ENCODE results near the gene CACNB3.
"Not testable (repeated sequence)": the region's sequence is repeated elsewhere in the genome, so short reads cannot be mapped to it uniquely, and the experiment has no call there.

The CACNB3 gene

DNA sequence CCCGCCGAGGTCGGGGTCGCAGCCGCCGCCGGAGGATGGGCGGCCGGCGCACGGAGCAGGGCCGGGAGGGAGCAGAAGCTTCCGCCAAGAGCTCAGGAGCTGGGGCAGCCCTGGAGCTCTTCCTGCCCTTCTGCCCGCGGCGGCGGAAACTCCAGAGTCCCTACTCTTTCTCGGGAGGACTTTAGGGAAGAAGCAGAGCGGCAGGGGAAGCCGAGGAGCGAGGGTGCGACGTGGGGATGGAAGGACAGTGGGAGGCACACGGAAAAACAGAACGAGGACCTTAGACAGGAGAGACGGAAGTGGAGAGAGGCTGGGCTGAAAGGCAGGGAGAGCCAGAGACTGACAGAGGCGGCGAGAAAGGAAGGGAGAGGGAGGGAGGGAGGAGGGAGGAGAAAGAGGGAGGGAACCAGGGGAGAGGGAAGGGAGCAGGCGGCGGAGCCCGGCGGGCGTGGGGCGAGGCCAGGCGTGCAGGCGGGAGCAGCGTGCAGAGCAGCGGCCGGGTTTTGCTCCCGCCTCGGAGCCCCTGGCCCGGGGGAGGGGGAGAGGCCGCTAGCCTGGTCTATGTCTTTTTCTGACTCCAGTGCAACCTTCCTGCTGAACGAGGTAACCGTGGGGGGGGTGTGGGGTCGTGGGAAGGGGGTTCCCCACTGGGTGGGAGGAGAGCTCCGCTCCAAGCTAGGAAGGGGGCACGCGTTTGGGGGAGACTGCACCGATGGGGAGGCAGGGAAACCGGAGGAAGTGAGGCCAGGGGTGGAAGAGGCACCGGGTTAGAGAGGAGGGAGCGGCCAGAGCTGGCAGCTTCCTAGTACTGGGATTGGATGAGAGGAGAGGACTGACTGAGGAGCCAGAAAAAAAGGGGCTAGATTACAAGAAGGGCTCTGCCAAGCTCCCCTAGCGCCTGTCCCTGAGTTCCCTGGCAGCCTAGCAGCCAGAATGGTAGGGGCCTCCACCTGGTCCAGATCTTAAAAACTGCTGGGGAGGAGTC is 2.9 kb upstream of the CACNB3 start:
- H3K27ac ChIP-seq, result peak overlapping the region; percentile 80
- DNase-seq (ENCODE audit: low read depth, low spot score), result no peak

DNA sequence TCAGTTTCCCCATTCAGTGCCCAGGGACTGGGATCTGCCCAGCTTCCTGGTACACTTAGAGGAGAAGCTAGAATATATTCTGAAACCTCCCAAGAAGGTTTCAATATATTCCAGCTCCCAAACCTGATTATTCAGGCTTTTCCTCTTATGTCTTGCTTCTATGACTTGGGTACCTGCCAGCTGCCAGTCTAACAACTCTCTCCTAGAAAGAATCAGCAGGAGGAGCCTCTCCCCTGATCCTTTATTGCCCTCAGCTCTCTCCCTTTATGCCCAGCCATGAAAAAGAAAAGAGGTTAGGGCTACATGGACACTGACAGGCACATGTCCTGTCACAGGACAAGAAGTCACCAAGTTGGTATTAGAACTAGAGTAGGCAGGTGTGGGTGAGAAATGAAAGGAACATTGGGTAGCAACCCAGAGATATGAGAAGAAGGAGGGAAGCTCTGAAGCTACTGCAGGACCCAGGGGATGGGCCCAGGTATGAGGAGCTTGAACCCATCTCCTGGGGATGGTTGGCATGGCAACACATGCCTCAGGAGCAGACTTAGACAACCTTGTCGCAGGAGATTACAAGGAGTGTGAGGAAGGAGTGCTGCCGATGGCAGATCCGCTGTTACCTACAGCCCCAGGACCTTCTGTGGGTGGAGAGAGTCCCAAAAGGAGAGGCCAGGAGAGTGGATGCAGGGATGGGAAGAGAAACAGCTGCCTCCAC is 2.0 kb upstream of the CACNB3 start:
- DNase-seq (ENCODE audit: low read depth, low spot score), result no peak
- no peak overlapping the region for H3K27ac ChIP-seq

DNA sequence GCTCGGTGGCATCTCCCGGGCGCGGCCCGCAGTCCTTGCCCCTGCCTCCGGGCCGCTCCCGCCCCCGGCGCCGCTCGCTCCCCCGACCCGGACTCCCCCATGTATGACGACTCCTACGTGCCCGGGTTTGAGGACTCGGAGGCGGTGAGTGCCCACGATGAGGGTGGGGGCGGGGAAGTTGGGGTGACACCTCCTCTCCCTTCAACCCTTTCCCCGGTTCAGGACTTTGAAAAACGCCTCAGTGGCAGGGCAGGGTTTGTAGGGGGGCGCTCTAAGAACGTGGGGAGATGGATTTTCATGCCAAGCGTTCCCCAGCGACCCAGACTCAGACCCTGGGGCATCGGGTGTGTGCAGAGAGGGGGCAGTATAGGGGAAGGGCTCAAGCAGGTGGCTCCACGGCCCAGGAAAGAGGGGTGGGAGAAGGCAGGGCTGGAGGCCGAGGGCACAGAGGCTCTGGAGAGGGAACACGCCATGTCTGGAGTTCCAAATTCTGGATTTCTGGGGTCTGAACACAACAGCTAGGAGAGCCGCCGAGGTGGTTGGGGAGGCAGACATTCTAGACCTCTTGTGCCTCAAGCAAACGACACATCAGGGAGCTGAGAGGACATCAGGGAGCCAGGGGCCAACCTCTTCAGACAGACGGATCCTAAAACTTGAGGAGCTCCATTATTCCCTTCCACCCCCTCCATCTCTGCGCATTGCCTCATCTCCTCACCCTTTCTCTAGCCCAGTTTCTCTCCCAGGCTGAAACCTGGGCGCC is 715 bp downstream of the CACNB3 start:
- DNase-seq (ENCODE audit: low read depth, low spot score), result no peak
- H3K27ac ChIP-seq, result no peak overlapping the region

DNA sequence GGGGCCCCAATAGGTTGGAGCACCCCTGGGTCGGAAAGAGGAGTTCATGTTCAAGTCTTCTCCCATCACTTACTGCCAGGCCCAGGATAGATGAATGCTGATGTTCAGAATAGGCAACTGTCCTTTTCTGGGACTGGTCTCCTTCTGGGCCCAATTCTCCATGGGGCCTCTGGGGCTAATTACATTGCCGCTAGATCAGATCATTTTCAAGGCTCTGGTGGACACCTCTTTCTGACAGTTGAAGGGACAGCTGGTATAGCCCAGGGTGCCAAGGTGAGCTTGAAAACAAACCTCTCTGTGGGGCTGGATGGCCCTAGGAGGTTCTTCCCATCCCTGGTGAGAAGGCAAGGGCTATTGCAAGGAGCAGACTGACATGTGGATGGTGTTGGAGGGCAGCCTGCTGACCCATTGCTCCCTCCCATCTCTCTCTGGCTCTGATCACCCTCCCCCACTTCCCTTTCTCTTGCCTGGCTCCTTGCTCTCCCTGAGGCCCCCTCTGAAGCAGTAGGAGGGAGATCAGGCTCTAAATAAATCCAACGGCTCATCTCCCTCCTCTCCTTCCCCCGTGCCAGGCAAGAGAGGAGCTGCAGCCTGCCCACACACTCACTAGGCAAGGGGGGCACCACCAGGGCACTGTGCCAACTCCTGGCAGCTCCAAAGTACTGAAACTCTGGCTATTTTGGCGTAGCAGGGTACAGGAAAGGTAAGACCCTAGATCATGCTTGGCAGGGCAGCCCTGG is 1.9 kb downstream of the CACNB3 start:
- DNase-seq (ENCODE audit: low read depth, low spot score), result no peak
- H3K27ac ChIP-seq, result no peak overlapping the region

DNA sequence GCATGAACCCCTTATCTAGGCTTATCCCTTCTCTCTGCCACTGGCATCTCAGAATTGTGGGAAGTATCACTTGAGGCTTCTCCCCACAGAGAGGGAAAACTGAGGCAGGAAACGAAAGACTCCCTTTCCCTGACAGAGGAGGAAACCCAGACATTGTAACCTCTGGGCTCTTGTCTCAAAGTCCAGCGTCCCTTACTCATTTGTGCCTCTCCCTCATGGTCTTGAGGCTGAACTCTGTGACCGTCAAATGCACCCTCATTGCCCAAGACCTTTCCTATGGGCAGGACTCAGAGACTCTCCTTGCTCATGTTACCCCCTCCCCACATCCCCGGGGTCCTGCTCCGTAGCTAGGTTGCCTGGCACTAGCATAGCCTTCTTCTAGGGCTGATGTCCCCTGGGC is 3.8 kb downstream of the CACNB3 start:
- DNase-seq (ENCODE audit: low read depth, low spot score), result no peak
- no peak overlapping the region for H3K27ac ChIP-seq

DNA sequence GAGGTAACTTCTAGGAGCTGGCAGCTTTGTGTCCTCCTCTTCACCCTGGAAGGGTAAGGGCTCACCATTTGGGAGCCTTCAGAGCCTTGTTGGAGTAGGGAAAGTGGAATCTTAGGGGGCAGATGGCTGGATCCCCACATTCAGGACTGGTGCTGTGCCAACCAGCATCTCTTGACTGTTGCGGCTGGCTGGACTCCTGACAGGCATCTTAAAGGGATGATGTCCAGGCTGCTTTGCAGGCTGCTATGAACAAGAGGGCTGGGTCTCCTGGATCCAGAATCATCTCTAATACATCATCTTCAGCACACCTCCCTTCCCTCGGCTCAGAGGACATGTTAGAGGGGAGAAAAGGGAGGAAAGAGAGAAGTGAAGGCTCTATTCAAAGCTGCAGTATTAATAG is 4.4 kb downstream of the CACNB3 start:
- no peak for DNase-seq (ENCODE audit: low read depth, low spot score)
- H3K27ac ChIP-seq, result no peak overlapping the region

DNA sequence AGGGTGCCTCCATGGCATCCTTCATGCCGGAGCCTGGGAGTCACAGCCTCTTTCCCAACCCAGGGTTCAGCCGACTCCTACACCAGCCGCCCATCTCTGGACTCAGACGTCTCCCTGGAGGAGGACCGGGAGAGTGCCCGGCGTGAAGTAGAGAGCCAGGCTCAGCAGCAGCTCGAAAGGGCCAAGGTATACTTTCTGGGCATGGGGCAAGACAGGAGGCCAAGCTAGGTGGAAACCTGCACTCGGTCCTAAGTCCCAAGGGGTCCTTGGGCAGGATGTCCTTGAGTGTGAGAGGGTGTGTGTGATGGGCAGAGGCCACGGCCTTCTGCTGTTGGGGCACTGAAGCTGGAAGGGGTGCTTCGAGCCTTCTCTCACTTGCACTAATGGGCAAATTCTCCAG is 5.0 kb downstream of the CACNB3 start:
- no peak overlapping the region for H3K27ac ChIP-seq

DNA sequence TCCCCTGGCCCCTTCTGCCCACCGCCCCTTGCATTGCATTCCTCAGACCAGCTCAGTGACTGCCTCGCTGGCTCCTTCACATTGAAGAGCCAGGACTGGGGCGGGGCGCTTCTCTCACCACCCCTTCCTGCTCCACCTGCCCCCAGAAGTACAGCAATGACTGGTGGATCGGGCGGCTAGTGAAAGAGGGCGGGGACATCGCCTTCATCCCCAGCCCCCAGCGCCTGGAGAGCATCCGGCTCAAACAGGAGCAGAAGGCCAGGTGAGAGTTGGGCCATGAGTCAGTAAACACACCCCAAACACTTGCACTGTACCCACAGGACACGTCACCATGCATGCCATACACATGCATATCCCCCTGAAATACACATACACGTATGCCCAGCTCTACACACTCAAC is 5.8 kb downstream of the CACNB3 start:
- no peak overlapping the region for H3K27ac ChIP-seq
- no peak for DNase-seq (ENCODE audit: low read depth, low spot score)

More for the DNA sequence above, 5.0 kb downstream of the CACNB3 start:
- no peak for DNase-seq (ENCODE audit: low read depth, low spot score)

DNA sequence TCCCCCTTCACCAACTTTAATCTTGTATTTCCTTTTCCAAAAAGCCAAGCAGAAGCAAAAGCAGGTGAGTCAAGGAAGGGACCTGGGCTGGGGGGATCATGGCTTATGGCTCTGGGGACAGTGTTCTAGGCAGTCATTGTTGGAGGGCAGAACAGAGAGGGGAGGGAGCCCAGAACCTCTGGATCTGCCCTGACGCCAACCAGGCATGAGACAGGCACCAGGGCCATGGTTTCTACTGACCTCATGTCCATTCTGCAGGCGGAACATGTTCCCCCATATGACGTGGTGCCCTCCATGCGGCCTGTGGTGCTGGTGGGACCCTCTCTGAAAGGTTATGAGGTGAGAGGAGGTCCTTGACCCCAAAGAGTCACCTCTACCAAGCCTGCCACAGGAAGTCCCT is 6.6 kb downstream of the CACNB3 start:
- no peak for DNase-seq (ENCODE audit: low read depth, low spot score)
- H3K27ac ChIP-seq, result no peak overlapping the region

DNA sequence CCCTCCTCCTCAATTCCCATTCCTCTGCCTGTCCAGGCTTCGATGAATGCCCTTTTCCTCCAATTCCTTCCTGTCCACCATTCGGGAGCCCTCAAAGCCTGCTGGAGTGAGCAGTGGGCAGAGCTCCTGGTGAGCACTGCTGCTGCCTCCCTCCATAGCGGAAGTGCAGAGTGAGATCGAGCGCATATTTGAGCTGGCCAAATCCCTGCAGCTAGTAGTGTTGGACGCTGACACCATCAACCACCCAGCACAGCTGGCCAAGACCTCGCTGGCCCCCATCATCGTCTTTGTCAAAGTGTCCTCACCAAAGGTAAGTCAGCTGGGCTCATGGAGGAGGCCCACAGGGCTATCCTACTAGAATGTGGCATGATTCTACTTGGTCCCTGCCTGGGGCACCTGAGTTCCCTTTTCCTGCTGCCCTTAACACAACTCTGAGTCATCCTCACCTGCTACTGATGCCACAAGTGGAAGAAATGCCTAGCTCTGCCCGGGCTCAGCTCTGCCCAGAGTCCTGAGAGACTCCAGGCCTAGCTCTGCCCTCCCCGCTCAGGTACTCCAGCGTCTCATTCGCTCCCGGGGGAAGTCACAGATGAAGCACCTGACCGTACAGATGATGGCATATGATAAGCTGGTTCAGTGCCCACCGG is 8.0 kb downstream of the CACNB3 start:
- peak; percentile 56 for DNase-seq (ENCODE audit: low read depth, low spot score)
- peak overlapping the region; percentile 40 for H3K27ac ChIP-seq

DNA sequence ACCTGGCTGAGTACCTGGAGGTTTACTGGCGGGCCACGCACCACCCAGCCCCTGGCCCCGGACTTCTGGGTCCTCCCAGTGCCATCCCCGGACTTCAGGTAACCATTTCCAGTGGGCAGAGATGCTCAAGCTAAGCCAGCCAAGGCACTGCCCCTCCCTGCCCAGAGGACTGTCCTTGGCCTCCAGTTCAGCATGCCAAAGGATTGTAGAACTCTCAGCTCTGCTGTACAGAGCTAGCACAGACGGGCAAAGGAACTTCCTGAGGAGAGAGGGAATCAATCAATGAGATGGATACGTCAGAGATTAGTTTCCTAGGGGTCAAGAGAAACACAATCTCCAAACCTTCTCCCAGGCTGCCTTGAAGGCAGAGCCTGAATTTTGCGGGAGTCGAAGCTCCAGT is 8.7 kb downstream of the CACNB3 start:
- peak overlapping the region; percentile 40 for H3K27ac ChIP-seq
- no peak for DNase-seq (ENCODE audit: low read depth, low spot score)

DNA sequence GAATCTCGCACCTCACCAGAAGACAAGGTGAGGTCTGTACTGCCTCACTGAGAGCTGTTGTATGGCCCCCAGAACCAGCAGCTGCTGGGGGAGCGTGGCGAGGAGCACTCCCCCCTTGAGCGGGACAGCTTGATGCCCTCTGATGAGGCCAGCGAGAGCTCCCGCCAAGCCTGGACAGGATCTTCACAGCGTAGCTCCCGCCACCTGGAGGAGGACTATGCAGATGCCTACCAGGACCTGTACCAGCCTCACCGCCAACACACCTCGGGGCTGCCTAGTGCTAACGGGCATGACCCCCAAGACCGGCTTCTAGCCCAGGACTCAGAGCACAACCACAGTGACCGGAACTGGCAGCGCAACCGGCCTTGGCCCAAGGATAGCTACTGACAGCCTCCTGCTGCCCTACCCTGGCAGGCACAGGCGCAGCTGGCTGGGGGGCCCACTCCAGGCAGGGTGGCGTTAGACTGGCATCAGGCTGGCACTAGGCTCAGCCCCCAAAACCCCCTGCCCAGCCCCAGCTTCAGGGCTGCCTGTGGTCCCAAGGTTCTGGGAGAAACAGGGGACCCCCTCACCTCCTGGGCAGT is 9.3 kb downstream of the CACNB3 start:
- no peak for DNase-seq (ENCODE audit: low read depth, low spot score)
- no peak overlapping the region for H3K27ac ChIP-seq

DNA sequence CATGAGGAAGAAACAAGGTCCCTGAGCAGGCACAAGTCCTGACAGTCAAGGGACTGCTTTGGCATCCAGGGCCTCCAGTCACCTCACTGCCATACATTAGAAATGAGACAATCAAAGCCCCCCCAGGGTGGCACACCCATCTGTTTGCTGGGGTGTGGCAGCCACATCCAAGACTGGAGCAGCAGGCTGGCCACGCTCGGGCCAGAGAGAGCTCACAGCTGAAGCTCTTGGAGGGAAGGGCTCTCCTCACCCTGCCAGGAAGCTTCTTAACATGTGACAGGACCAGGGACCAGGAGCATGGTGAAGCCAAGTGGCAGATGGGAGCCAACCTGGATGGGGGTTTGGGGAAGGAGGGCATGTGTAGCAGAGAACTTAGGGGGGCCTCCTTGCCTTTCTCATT is 10.0 kb downstream of the CACNB3 start:
- no peak for DNase-seq (ENCODE audit: low read depth, low spot score)
- no peak overlapping the region for H3K27ac ChIP-seq

DNA sequence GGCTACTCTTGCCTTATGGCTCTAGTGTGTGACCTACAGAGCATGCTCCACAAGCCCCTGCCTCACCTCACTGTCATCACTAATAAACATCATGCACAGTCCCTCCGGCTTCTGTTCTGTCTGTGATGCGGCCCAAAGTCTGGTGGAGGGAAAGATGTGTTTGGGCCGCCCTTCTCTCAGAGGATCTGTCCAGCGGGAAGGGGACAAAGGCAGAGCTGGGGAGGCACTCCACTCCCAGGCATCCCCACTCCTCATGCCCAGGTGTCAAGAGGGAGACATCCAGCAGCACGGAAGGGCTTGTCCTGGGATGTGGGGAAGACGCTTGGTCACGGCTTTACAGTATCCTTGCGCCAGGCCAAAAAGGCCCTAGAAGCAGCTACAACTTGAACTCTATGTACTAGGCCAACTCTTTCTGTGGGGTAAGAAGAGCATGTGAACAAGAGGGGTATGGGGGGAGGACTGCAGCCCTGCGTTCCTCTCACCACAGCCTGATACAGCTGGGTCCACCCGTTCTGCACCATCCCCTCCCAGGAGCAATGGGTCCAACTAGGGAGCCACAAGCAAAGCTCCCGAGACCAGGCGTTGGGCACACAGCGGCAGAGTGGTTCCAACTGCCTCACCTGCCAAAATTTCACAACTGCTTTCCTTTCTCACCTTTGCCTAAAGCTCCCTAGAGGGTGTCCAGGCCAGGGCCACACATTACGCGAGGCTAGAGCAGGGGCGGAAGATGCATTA is 10.7 kb downstream of the CACNB3 start:
- no peak for DNase-seq (ENCODE audit: low read depth, low spot score)
- H3K27ac ChIP-seq, result no peak overlapping the region

DNA sequence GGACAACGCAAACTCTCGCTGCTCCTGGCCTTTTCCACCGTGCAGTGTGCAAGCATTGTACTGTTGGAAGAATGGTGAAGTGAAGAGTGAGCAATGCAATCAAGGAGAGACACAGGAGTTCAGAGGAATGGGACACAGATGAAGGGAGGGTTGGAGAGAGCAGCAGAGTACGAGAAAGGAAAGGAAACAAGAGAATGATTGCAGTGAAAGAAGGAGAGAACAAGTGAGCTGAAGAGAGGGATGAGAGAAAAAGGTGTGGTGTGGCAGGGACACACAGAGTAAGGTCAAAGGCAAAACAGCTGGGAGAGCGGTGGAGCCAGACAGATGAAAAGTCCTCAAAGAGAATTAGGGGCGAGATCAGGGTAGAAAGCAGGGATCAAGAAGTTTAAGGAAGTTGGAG is 13.0 kb downstream of the CACNB3 start:
- DNase-seq (ENCODE audit: low read depth, low spot score), result no peak
- no peak overlapping the region for H3K27ac ChIP-seq

DNA sequence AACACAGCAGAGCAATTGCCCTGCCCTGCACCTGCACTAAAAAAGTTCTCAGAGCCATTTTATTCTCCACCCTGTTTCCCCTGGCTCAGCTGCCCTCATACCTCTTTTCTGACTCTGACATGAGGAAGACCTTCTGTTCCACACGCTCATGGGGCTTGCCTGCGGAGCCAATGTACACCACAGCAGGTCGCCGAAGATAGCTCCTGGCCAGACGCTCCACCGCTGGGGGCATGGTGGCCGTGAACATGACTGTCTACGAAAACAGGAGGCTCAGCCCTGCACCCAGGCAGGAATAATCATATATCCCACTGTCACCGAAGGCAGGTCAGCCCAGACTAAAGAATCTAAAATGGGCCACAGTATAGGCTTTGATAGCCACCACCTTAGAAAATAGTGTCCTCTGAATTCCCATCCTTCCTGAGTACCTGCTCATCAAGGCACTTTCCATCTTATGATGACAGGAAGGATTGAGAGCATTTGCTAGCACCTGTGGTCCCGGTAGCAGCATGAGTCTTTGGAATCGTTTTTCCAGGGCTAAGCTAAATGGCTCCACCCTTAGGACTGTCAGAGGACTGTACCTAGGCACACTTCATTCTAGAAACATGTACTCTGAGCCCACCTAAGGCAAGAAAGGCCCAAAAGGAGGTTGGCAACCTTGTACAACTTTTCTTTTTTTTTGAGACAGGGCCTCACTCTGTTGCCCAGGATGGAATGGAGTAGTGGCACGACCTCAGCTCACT is 14.2 kb downstream of the CACNB3 start:
- DNase-seq (ENCODE audit: low read depth, low spot score), result no peak
- no peak overlapping the region for H3K27ac ChIP-seq

DNA sequence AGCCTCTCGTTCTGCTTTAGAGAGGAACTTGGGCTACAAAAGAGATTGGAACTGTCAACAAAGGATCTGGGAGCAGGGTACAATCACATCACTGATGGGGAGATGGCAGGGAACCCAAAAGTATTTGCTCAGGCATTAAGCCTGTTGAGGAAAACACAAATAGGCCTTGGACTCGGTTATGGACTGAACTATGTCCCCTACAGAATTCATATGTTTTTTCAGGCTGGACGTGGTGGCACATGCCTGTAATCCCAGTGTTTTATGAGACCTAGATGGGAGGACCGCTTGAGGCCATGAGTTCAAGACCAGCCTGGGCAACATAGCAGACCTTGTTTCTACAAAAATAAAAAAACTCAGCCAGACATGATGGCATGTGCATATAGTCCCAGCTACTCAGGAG is 19.8 kb downstream of the CACNB3 start:
- DNase-seq (ENCODE audit: low read depth, low spot score), result no peak
- H3K27ac ChIP-seq, result no peak overlapping the region

DNA sequence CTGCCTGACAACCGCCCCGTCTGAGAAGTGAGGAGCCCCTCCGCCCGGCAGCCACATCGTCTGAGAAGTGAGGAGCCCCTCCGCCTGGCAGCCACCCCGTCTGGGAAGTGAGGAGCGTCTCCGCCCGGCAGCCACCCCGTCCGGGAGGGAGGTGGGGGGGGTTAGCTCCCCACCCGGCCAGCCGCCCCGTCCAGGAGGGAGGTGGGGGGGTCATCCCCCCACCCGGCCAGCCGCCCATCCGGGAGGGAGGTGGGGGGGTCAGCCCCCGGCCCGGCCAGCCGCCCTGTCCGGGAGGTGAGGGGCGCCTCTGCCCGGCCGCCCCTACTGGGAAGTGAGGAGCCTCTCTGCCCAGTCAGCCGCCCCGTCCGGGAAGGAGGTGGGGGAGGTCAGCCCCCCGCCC is 23.7 kb downstream of the CACNB3 start:
- not testable (repeated sequence) for DNase-seq (ENCODE audit: low read depth, low spot score); H3K27ac ChIP-seq
